GM12878 (cell line): Measurements from ENCODE around the gene COPG2. TPM values are rescaled to one million over a fixed set of nuclear protein-coding genes. Genes with fewer than 3 reads are reported as not detected.

Experiments
- ATAC-seq: fragments of 200-7000 bp; cut with Tn5 transposase; 3 replicates; pipeline ENCODE4 v1.9.1; 2020; ENCODE audit warnings: mild to moderate bottlenecking, moderate library complexity
- BruUV-seq: library from RNA; stranded (reverse); fragments of 400-500 nt; replicated peaks from 2 replicates; lab custom pipeline; 2021; lab: Mats Ljungman, UMichigan
- CTCF ChIA-PET: fragments of 300-600 bp; sonication (Branson Sonifier 250); formaldehyde crosslinking; extraction: SDS; loops from one replicate; lab custom pipeline; 2021; ENCODE audit warnings: inconsistent platforms; lab: Yijun Ruan, JAX
- POLR2A ChIA-PET: fragments of 350-600 bp; formaldehyde crosslinking; extraction: SDS; loops from one replicate; lab custom pipeline; 2021; ENCODE audit warnings: inconsistent platforms; lab: Charles Lee
- RAD21 ChIA-PET: fragments of 300-600 bp; sonication (Branson Sonifier 250); formaldehyde crosslinking; loops from one replicate; lab custom pipeline; 2023; ENCODE audit warnings: antibody characterized with exemption; ENCODE audit not compliant: unreplicated experiment; lab: Charles Lee
- SMC1A ChIA-PET: fragments of 300-600 bp; sonication (Branson Sonifier 250); formaldehyde crosslinking; loops from one replicate; lab custom pipeline; 2023; ENCODE audit not compliant: unreplicated experiment, uncharacterized antibody; lab: Charles Lee
- DNase-seq: peaks from one replicate; pipeline ENCODE4 v3.0.0-alpha.2; 2011; ENCODE audit warnings: low read depth, low spot score
- FAIRE-seq: peaks from 3 replicates; lab custom pipeline; 2011; peaks lifted over from hg19 to GRCh38; lab: Jason Lieb, UNC
- H2AFZ ChIP-seq: 2 replicates; pipeline ENCODE4 v1.6.0; 2011; ENCODE audit warnings: low read depth, low read length, control low read depth; ENCODE audit not compliant: control insufficient read depth
- H3K27ac ChIP-seq: 2 replicates; pipeline ENCODE4 v1.5.1; 2011; ENCODE audit warnings: control low read depth; ENCODE audit not compliant: control insufficient read depth, insufficient read depth
- H3K27me3 ChIP-seq, 2 experiments: replicated peaks in 1 of 2; 2 replicates each; pipeline versions ENCODE4 v1.6.0 to v1.6.1; 2011; ENCODE audit warnings: low read length in 1 of 2; ENCODE audit not compliant: control insufficient read depth in 2 of 2, insufficient read depth in 2 of 2
- H3K36me3 ChIP-seq, 2 experiments: 2 replicates each; pipeline ENCODE4 v1.5.1; 2011; ENCODE audit warnings: low read length in 1 of 2; ENCODE audit not compliant: control insufficient read depth in 2 of 2, insufficient read depth in 2 of 2
- H3K4me1 ChIP-seq: 2 replicates; pipeline ENCODE4 v1.6.1; 2011; ENCODE audit warnings: mild to moderate bottlenecking, low read length, moderate library complexity, mixed read lengths; ENCODE audit not compliant: control insufficient read depth, insufficient read depth
- H3K4me2 ChIP-seq: 2 replicates; pipeline ENCODE4 v1.6.0; 2011; ENCODE audit warnings: control low read depth; ENCODE audit not compliant: control insufficient read depth, insufficient read depth
- H3K4me3 ChIP-seq: fragments of 200-600 bp; sonication (generic); 2 replicates; pipeline ENCODE4 v1.5.1; 2016
- H3K79me2 ChIP-seq: 2 replicates; pipeline ENCODE4 v1.6.0; 2011; ENCODE audit warnings: low read length; ENCODE audit not compliant: control insufficient read depth, insufficient read depth
- H3K9ac ChIP-seq: 2 replicates; pipeline ENCODE4 v1.8.0; 2011; ENCODE audit warnings: low read length, control low read depth, mixed read lengths; ENCODE audit not compliant: control insufficient read depth, insufficient read depth
- H3K9me3 ChIP-seq: replicated peaks from 3 replicates; pipeline ENCODE4 v1.5.1; 2011; ENCODE audit warnings: mild to moderate bottlenecking, low read length; ENCODE audit not compliant: control insufficient read depth, insufficient read depth
- H4K20me1 ChIP-seq: 2 replicates; pipeline ENCODE4 v1.6.0; 2011; ENCODE audit not compliant: control insufficient read depth, insufficient read depth
- ATF3 ChIP-seq: IDR thresholded peaks from 2 replicates; pipeline ENCODE4 v1.6.1; 2011; ENCODE audit warnings: low read depth, mild to moderate bottlenecking, low read length, moderate library complexity, borderline replicate concordance; ENCODE audit errors: extremely low read depth
- CHD4 ChIP-seq: fragments of 200-600 bp; sonication (generic); IDR thresholded peaks from 2 replicates; pipeline ENCODE4 v1.6.1; 2016; ENCODE audit warnings: mild to moderate bottlenecking
- EZH2 ChIP-seq: IDR thresholded peaks from 2 replicates; pipeline ENCODE4 v1.6.1; 2012; ENCODE audit warnings: low read depth, mild to moderate bottlenecking, control low read depth, inconsistent platforms, low read length, borderline replicate concordance; ENCODE audit not compliant: control insufficient read depth
- MLLT1 ChIP-seq: fragments of 450-650 bp; IDR thresholded peaks from 2 replicates; pipeline ENCODE4 v1.6.1; 2016; ENCODE audit warnings: mild to moderate bottlenecking
- MTA3 ChIP-seq: IDR thresholded peaks from 2 replicates; pipeline ENCODE4 v1.6.1; 2012; ENCODE audit warnings: low read length, inconsistent platforms, borderline replicate concordance
- NBN ChIP-seq: fragments of 450-650 bp; IDR thresholded peaks from 2 replicates; pipeline ENCODE4 v1.6.1; 2016
- POU2F2 ChIP-seq: IDR thresholded peaks from 3 replicates; pipeline ENCODE4 v1.6.1; 2011; ENCODE audit warnings: low read depth, mild to moderate bottlenecking, low read length, borderline replicate concordance
- SMC3 ChIP-seq: IDR thresholded peaks from 2 replicates; pipeline ENCODE4 v1.6.1; 2011; ENCODE audit warnings: low read length, improper control_type of control experiment, borderline replicate concordance
- SP1 ChIP-seq: IDR thresholded peaks from one replicate; pipeline ENCODE4 v1.6.1; 2011; ENCODE audit warnings: low read depth, low read length
- SREBF2 ChIP-seq: IDR thresholded peaks from 2 replicates; pipeline ENCODE4 v1.6.1; 2012; ENCODE audit warnings: mild to moderate bottlenecking, low read length
- SRF ChIP-seq, 2 experiments: IDR thresholded peaks; 2 replicates each; pipeline ENCODE4 v1.6.1; 2011; ENCODE audit warnings: low read depth in 2 of 2, low read length in 2 of 2, mild to moderate bottlenecking in 1 of 2, moderate library complexity in 1 of 2
- TAF1 ChIP-seq: IDR thresholded peaks from 2 replicates; pipeline ENCODE4 v1.6.1; 2011; ENCODE audit warnings: mild to moderate bottlenecking, low read depth, low read length, borderline replicate concordance
- ZBTB4 ChIP-seq: fragments of 450-650 bp; formaldehyde crosslinking; IDR thresholded peaks from 2 replicates; pipeline ENCODE4 v1.4.0; 2022; ENCODE audit warnings: mild to moderate bottlenecking, moderate library complexity
- in situ Hi-C: fragments of 300-500 bp; cut with MboI; formaldehyde crosslinking; loops from 9 replicates; pipeline ENCODE4 v1.14.3; 2018; ENCODE audit warnings: mixed read lengths
- intact Hi-C: fragments of 100-400 bp; cut with micrococcal nuclease; formaldehyde crosslinking; loops from one replicate; pipeline ENCODE4 v1.14.2; 2022; ENCODE audit not compliant: unreplicated experiment
- polyA plus RNA-seq, 11 experiments: library from polyadenylated mRNA; depleted of rRNA in 4 of 11; unstranded in 6 of 11; stranded (reverse) in 5 of 11; fragments of >200 nt; fragmentation: Nextera tagmentation in 4 of 11; fragmentation: Illumina TruSeq in 1 of 11; extraction: Ambion mirVana in 4 of 11; extraction: Trizol in 1 of 11; gene quantifications; 1 replicate in 1 of 11; 2 replicates in 10 of 11; pipeline versions ENCODE4 v1.2.1 to v1.2.3, GENCODE V29; 2011 to 2016; ENCODE audit warnings: inconsistent platforms in 2 of 11, missing spikeins in 2 of 11, low read depth in 1 of 11
- total RNA-seq, 4 experiments: library from RNA; depleted of rRNA in 3 of 4; stranded (reverse); fragments of >200 nt in 3 of 4; fragmentation: Illumina TruSeq in 1 of 4; extraction: Trizol in 1 of 4; gene quantifications; 2 replicates each; pipeline versions ENCODE4 v1.2.1 to v1.2.3, GENCODE V29; 2013 to 2021
- TF ChIP-seq, protein P1 (sequence below), 3 experiments: IDR thresholded peaks in 2 of 3; conservative IDR thresholded peaks in 1 of 3; 2 replicates each; pipeline ENCODE4 v1.5.1; 2011; ENCODE audit warnings: low read depth in 3 of 3, low read length in 3 of 3, mild to moderate bottlenecking in 3 of 3, control low read depth in 2 of 3, moderate library complexity in 2 of 3, inconsistent platforms in 1 of 3, mixed read lengths in 1 of 3; ENCODE audit not compliant: control insufficient read depth in 2 of 3, insufficient read depth in 1 of 3; ENCODE audit errors: extremely low read depth in 1 of 3

COPG2 gene
- total and polyA plus RNA-seq, 10 of the 15 experiments (the other 5 are each of a cell fraction or from before 2014, with no cell fraction given), result 3.4 to 37.8 (median 16.7) TPM

- H2AFZ ChIP-seq, result no peak overlapping the region
- ChIA-PET CTCF (no interaction called here), POLR2A (no interaction called here), RAD21 (no interaction called here), SMC1A (interaction anchor here (0.5 kb wide), 1 partner anchor 252 kb away, joined by 3 read pairs; no protein-coding TSS in a partner anchor)
- no TSS peak for BruUV-seq
- no peak for DNase-seq
- no peak for FAIRE-seq
- H3K9ac ChIP-seq, result no peak overlapping the region
- H4K20me1 ChIP-seq, result no peaks in the 10 kb centered on the region
- no peak overlapping the region for H3K4me2 ChIP-seq
- TF ChIP-seq EZH2 (no peak), SREBF2 (no peak), TAF1 (no peak), NBN (no peak), CHD4 (no peak), ZBTB4 (CRISPR knock-in tag) (no peak), POU2F2 (no peak), MLLT1 (no peak), ATF3 (no peak), SP1 (no peak), SRF (IDR thresholded peaks at IDR 0.05; ENCODE audit: low read depth in 2 of 2, low read length in 2 of 2) (no peak), MTA3 (no peak), SMC3 (no peak)
- TF ChIP-seq, protein P1, sequence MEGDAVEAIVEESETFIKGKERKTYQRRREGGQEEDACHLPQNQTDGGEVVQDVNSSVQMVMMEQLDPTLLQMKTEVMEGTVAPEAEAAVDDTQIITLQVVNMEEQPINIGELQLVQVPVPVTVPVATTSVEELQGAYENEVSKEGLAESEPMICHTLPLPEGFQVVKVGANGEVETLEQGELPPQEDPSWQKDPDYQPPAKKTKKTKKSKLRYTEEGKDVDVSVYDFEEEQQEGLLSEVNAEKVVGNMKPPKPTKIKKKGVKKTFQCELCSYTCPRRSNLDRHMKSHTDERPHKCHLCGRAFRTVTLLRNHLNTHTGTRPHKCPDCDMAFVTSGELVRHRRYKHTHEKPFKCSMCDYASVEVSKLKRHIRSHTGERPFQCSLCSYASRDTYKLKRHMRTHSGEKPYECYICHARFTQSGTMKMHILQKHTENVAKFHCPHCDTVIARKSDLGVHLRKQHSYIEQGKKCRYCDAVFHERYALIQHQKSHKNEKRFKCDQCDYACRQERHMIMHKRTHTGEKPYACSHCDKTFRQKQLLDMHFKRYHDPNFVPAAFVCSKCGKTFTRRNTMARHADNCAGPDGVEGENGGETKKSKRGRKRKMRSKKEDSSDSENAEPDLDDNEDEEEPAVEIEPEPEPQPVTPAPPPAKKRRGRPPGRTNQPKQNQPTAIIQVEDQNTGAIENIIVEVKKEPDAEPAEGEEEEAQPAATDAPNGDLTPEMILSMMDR (IDR thresholded peaks at IDR 0.05 in 2 of 3, conservative IDR thresholded peaks at IDR 0.05 in 1 of 3; ENCODE audit: control insufficient read depth in 2 of 3, extremely low read depth in 1 of 3, insufficient read depth in 1 of 3, low read depth in 3 of 3, low read length in 3 of 3), result no peak
- H3K27me3 ChIP-seq, result no peaks in the 10 kb centered on the region
- no peak overlapping the region for H3K27ac ChIP-seq
- H3K4me3 ChIP-seq, result no peak overlapping the region
- in situ Hi-C loops, result no loop called here
- H3K79me2 ChIP-seq, result no peaks in the 10 kb centered on the region
- no peaks in the 10 kb centered on the region for H3K36me3 ChIP-seq
- intact Hi-C loops, result no loop called here
- H3K9me3 ChIP-seq, result no peaks in the 10 kb centered on the region
- H3K4me1 ChIP-seq, result no peaks in the 10 kb centered on the region
- no peak for ATAC-seq
Measured at GRCh38 chr7:130505753-130506152, 162.8 kb downstream of the COPG2 start.
